ENCODE data around the gene AFTPH. TPM values are rescaled to one million over a fixed set of nuclear protein-coding genes. Genes with fewer than 3 reads are reported as not detected.

The AFTPH gene
- total RNA-seq, 6 experiments from 2014 or later, result 14.9 to 24.4 (median 19.8) TPM

- ATAC-seq (no peak), DNase-seq (no peak)
- H3K27ac ChIP-seq, result no peak overlapping the region
- peaks cover 0 to 25% (median 5%) of the 10 kb centered on the region in 4 donors for H3K4me1 ChIP-seq
- H3K9me3 ChIP-seq, result no peaks in the 10 kb centered on the region
- no peaks in the 10 kb centered on the region for H3K27me3 ChIP-seq
- no peaks in the 10 kb centered on the region for H3K36me3 ChIP-seq
- intact Hi-C loops (cut with DNase I), result no loop called here
- TF ChIP-seq POLR2A (IDR thresholded peaks at IDR 0.05), result no peak
- TF ChIP-seq, protein P1, sequence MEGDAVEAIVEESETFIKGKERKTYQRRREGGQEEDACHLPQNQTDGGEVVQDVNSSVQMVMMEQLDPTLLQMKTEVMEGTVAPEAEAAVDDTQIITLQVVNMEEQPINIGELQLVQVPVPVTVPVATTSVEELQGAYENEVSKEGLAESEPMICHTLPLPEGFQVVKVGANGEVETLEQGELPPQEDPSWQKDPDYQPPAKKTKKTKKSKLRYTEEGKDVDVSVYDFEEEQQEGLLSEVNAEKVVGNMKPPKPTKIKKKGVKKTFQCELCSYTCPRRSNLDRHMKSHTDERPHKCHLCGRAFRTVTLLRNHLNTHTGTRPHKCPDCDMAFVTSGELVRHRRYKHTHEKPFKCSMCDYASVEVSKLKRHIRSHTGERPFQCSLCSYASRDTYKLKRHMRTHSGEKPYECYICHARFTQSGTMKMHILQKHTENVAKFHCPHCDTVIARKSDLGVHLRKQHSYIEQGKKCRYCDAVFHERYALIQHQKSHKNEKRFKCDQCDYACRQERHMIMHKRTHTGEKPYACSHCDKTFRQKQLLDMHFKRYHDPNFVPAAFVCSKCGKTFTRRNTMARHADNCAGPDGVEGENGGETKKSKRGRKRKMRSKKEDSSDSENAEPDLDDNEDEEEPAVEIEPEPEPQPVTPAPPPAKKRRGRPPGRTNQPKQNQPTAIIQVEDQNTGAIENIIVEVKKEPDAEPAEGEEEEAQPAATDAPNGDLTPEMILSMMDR (IDR thresholded peaks at IDR 0.05), result no peak
- H3K4me3 ChIP-seq, result no peak overlapping the region
Observed at GRCh38 chr2:64532030-64532429, 7.9 kb downstream of the AFTPH start.

- H3K36me3 ChIP-seq, result no peaks in the 10 kb centered on the region
- H3K27ac ChIP-seq, result no peak overlapping the region
- peaks cover 0 to 33% (median 6%) of the 10 kb centered on the region in 4 donors for H3K4me1 ChIP-seq
- intact Hi-C loops (cut with DNase I), result no loop called here
- DNase-seq (no peak), ATAC-seq (no peak)
- no peak overlapping the region for H3K4me3 ChIP-seq
- TF ChIP-seq, protein P1 (IDR thresholded peaks at IDR 0.05), result no peak
- TF ChIP-seq POLR2A (IDR thresholded peaks at IDR 0.05), result no peak
- H3K9me3 ChIP-seq, result no peaks in the 10 kb centered on the region
- H3K27me3 ChIP-seq, result no peaks in the 10 kb centered on the region
Observed at GRCh38 chr2:64533882-64534281, 9.8 kb downstream of the AFTPH start.

- Histone ChIP-seq H3K27ac (no peak overlapping the region), H3K9me3 (no peaks in the 10 kb centered on the region), H3K4me1 (peaks cover 0 to 38% (median 8%) of the 10 kb centered on the region in 4 donors), H3K27me3 (no peaks in the 10 kb centered on the region), H3K4me3 (no peak overlapping the region), H3K36me3 (no peaks in the 10 kb centered on the region)
- DNase-seq (no peak), ATAC-seq (peak in 3 of 4 donors; percentile 41 to 70 (median 68))
- TF ChIP-seq POLR2A (IDR thresholded peaks at IDR 0.05), result no peak
- TF ChIP-seq, protein P1 (IDR thresholded peaks at IDR 0.05), result no peak
- whole genome bisulfite sequencing (ENCODE audit: insufficient coverage, low coverage, low lambda C conversion rate, missing lambda C conversion rate), result 32% methylated on average over 3 of the region's 3 CpGs
- intact Hi-C loops (cut with DNase I), result no loop called here
Observed at GRCh38 chr2:64534363-64534762, 10.2 kb downstream of the AFTPH start.

DNA sequence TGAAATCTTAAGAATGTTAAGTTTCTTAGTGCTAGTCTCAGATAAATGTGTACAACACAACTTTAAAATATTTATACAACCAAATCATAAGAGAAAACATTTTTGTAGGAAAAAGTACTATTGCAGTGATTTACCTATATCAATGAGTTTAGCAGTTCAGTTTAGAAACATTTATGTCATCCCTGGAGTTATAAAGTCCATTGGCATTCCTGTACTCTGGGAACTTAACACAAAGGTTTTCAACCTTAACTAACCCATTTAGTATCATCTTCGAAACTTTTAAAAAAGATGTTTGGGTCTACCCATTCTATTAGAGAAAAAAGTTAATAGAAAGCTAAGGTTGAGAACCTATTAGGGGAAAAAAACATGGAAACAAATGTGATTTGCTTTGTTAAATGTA is 10.9 kb downstream of the AFTPH start:
- 56% methylated on average over 1 of the region's 1 CpG for WGBS (ENCODE audit: insufficient coverage, low coverage, low lambda C conversion rate, missing lambda C conversion rate)
- Histone ChIP-seq H3K27ac (no peak overlapping the region), H3K4me3 (no peak overlapping the region), H3K4me1 (peaks cover 0 to 43% (median 9%) of the 10 kb centered on the region in 4 donors), H3K27me3 (no peaks in the 10 kb centered on the region), H3K36me3 (no peaks in the 10 kb centered on the region), H3K9me3 (no peaks in the 10 kb centered on the region)
- ATAC-seq (peak in 2 of 4 donors; percentile 63 to 64), DNase-seq (no peak)
- intact Hi-C loops (cut with DNase I), result no loop called here
- TF ChIP-seq, protein P1 (IDR thresholded peaks at IDR 0.05), result no peak
- no peak for TF ChIP-seq POLR2A (IDR thresholded peaks at IDR 0.05)

DNA sequence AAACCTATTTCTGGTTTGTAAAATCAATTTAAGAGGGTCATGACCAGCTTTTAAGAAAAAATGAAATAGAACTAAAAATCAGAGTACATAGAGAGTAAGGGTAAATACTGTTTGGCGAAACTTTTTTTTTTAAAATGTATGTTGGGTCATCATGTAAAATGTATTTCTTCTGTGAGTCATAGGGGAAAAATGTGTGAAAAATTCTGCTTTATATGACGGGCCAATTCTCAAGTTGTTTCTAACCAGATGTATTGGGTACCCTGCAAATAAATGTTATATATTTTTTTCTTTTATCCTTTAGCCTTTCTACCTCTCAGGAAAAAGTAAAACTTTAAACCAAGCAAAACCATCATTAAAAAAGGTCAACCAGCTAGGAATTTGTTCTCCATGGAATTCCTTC is 13.9 kb downstream of the AFTPH start:
- 86% methylated on average over 2 of the region's 2 CpGs for WGBS (ENCODE audit: insufficient coverage, low coverage, low lambda C conversion rate, missing lambda C conversion rate)
- Histone ChIP-seq H3K4me1 (peaks cover 0 to 46% (median 10%) of the 10 kb centered on the region in 4 donors), H3K9me3 (no peaks in the 10 kb centered on the region), H3K27ac (no peak overlapping the region), H3K36me3 (no peaks in the 10 kb centered on the region), H3K27me3 (no peaks in the 10 kb centered on the region), H3K4me3 (no peak overlapping the region)
- intact Hi-C loops (cut with DNase I), result no loop called here
- TF ChIP-seq POLR2A (IDR thresholded peaks at IDR 0.05), result no peak
- TF ChIP-seq, protein P1 (IDR thresholded peaks at IDR 0.05), result no peak
- no peak for DNase-seq
- no peak for ATAC-seq

All from right lobe of liver (tissue), 6 donors.